H1 (cell line): ENCODE measurements around the gene HLF.

Experiments
- CTBP2 ChIP-seq: IDR thresholded peaks from 2 replicates; pipeline ENCODE4 v1.7.0; 2011; ENCODE audit warnings: borderline replicate concordance, mild to moderate bottlenecking, moderate library complexity, mixed read lengths, low read length; ENCODE audit not compliant: insufficient read depth, insufficient read length
- EP300 ChIP-seq, 2 experiments: IDR thresholded peaks; 1 replicate in 1 of 2; 2 replicates in 1 of 2; pipeline ENCODE4 v1.6.1; 2011 to 2012; ENCODE audit warnings: low read depth in 2 of 2, low read length in 2 of 2, mild to moderate bottlenecking in 2 of 2, borderline replicate concordance in 1 of 2, inconsistent platforms in 1 of 2, moderate library complexity in 1 of 2
- POLR2A ChIP-seq, 2 experiments: IDR thresholded peaks; 1 replicate in 1 of 2; 2 replicates in 1 of 2; pipeline ENCODE4 v1.6.1; 2011; ENCODE audit warnings: low read depth in 2 of 2, low read length in 2 of 2, mild to moderate bottlenecking in 2 of 2; ENCODE audit errors: control extremely low read depth in 1 of 2
- SIRT6 ChIP-seq: IDR thresholded peaks from one replicate; pipeline ENCODE4 v1.7.1; 2012; ENCODE audit warnings: low read length, inconsistent platforms
- TAF1 ChIP-seq: IDR thresholded peaks from 2 replicates; pipeline ENCODE4 v1.6.1; 2011; ENCODE audit warnings: mild to moderate bottlenecking, low read depth, low read length
- TCF12 ChIP-seq: IDR thresholded peaks from 2 replicates; pipeline ENCODE4 v1.6.1; 2011; ENCODE audit warnings: low read depth, mild to moderate bottlenecking, low read length
- TEAD4 ChIP-seq: IDR thresholded peaks from 2 replicates; pipeline ENCODE4 v1.6.1; 2012; ENCODE audit warnings: low read depth, low read length, inconsistent platforms, mixed read lengths
- TF ChIP-seq, protein P1 (sequence below), 3 experiments: IDR thresholded peaks; 1 replicate in 2 of 3; 2 replicates in 1 of 3; pipeline versions ENCODE4 v1.5.1 to v1.6.1; 2011; ENCODE audit warnings: low read length in 3 of 3, mild to moderate bottlenecking in 3 of 3, inconsistent platforms in 2 of 3, low read depth in 1 of 3, moderate library complexity in 1 of 3; ENCODE audit not compliant: insufficient read depth in 1 of 3; ENCODE audit errors: control extremely low read depth in 1 of 3

GRCh38 chr17:55266051-55266957 is 1.5 kb downstream of the HLF start:
- TF ChIP-seq POLR2A (IDR thresholded peaks at IDR 0.05; ENCODE audit: control extremely low read depth in 1 of 2, low read depth in 2 of 2, low read length in 2 of 2) (no peak), CTBP2 (no peak), TCF12 (no peak), TAF1 (no peak), EP300 (IDR thresholded peaks at IDR 0.05; ENCODE audit: borderline replicate concordance in 1 of 2, low read depth in 2 of 2, low read length in 2 of 2) (no peak), SIRT6 (no peak), TEAD4 (no peak)
- TF ChIP-seq, protein P1, sequence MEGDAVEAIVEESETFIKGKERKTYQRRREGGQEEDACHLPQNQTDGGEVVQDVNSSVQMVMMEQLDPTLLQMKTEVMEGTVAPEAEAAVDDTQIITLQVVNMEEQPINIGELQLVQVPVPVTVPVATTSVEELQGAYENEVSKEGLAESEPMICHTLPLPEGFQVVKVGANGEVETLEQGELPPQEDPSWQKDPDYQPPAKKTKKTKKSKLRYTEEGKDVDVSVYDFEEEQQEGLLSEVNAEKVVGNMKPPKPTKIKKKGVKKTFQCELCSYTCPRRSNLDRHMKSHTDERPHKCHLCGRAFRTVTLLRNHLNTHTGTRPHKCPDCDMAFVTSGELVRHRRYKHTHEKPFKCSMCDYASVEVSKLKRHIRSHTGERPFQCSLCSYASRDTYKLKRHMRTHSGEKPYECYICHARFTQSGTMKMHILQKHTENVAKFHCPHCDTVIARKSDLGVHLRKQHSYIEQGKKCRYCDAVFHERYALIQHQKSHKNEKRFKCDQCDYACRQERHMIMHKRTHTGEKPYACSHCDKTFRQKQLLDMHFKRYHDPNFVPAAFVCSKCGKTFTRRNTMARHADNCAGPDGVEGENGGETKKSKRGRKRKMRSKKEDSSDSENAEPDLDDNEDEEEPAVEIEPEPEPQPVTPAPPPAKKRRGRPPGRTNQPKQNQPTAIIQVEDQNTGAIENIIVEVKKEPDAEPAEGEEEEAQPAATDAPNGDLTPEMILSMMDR (IDR thresholded peaks at IDR 0.05; ENCODE audit: control extremely low read depth in 1 of 3, insufficient read depth in 1 of 3, low read depth in 1 of 3, low read length in 3 of 3), result no peak
